Stomach (tissue), 9 donors: ENCODE results near the gene ERC2. TPM values are rescaled to one million over a fixed set of nuclear protein-coding genes. Genes with fewer than 3 reads are reported as not detected.

Experiments
- DNase-seq, 2 donors: peaks; one replicate each; pipeline versions ENCODE4 v3.0.0 to v3.0.0-alpha.2; 2013 to 2019
- H3K27ac ChIP-seq, 5 donors: fragments of 200-600 bp in 4 of 5; sonication (generic) in 4 of 5; one replicate each; pipeline ENCODE4 v1.5.1; 2013 to 2019; ENCODE audit warnings: mild to moderate bottlenecking in 1 of 5, moderate library complexity in 1 of 5
- H3K27me3 ChIP-seq, 3 donors: fragments of 200-600 bp; sonication (generic); one replicate each; pipeline ENCODE4 v1.5.1; 2017 to 2019; ENCODE audit warnings: mixed run types in 1 of 3
- H3K36me3 ChIP-seq, 4 donors: fragments of 200-600 bp; sonication (generic); 1 replicate in 3 of 4; 2 replicates in 1 of 4; pipeline ENCODE4 v1.5.1; 2016 to 2019
- H3K4me1 ChIP-seq, 4 donors: fragments of 200-600 bp; sonication (generic); one replicate each; pipeline ENCODE4 v1.5.1; 2016 to 2019
- H3K4me3 ChIP-seq, 4 donors: fragments of 200-600 bp; sonication (generic) in 3 of 4; one replicate each; pipeline ENCODE4 v1.5.1; 2016 to 2019; ENCODE audit warnings: mild to moderate bottlenecking in 1 of 4
- H3K9me3 ChIP-seq, 4 donors: fragments of 200-600 bp; sonication (generic); one replicate each; pipeline ENCODE4 v1.5.1; 2016 to 2019
- EP300 ChIP-seq: sonication (generic); formaldehyde crosslinking; IDR thresholded peaks from one replicate; pipeline ENCODE4 v1.6.1; 2017; ENCODE audit warnings: antibody characterized with exemption
- POLR2A ChIP-seq, 4 donors: fragments of 450-650 bp; IDR thresholded peaks; one replicate each; pipeline ENCODE4 v1.6.1; 2016; ENCODE audit warnings: antibody characterized with exemption in 4 of 4, control low read depth in 2 of 4, mild to moderate bottlenecking in 1 of 4, moderate library complexity in 1 of 4
- POLR2AphosphoS5 ChIP-seq, 3 donors: sonication (generic); formaldehyde crosslinking; IDR thresholded peaks; one replicate each; pipeline ENCODE4 v1.6.1; 2016; ENCODE audit warnings: antibody characterized with exemption in 3 of 3
- WGBS, 5 donors: extraction: QIAGEN DNeasy Blood & Tissue Kit in 3 of 5; methylation state at CpG; one replicate each; pipeline versions ENCODE4 v1.1.5 to v1.1.7; 2013 to 2018; 5-methylcytosine and 5-hydroxymethylcytosine counted together
- intact Hi-C: fragments of 100-400 bp; cut with DNase I; formaldehyde crosslinking; loops from one replicate; pipeline ENCODE4 v1.15.1; 2023; ENCODE audit warnings: low total_unique reads
- polyA plus RNA-seq, 3 donors: library from polyadenylated mRNA; stranded (reverse); fragments of 200-250 nt; gene quantifications; one replicate each; pipeline ENCODE4 v1.2.3, GENCODE V29; 2013
- total RNA-seq, 5 donors: library from RNA; depleted of rRNA; stranded (reverse); fragments of >200 nt; gene quantifications; one replicate each; pipeline versions ENCODE4 v1.1.0 to v1.2.3, GENCODE V29; 2014 to 2016
- TF ChIP-seq, protein P1 (sequence below), 7 experiments: fragments of 450-650 bp in 4 of 7; fragments of 200-600 bp in 3 of 7; sonication (generic) in 3 of 7; IDR thresholded peaks; one replicate each; pipeline ENCODE4 v1.5.1; 2016 to 2019; ENCODE audit warnings: antibody characterized with exemption in 7 of 7, control low read depth in 2 of 7, mild to moderate bottlenecking in 1 of 7
- donor health status: healthy with polysubstance abuse.
- donor health status: Bipolar disorder and iron deficiency.
- donor health status: healthy.

Gene ERC2
- total and polyA plus RNA-seq, 8 donors = 0.43 to 3.1 (median 1.3) TPM; not detected in 2

DNA sequence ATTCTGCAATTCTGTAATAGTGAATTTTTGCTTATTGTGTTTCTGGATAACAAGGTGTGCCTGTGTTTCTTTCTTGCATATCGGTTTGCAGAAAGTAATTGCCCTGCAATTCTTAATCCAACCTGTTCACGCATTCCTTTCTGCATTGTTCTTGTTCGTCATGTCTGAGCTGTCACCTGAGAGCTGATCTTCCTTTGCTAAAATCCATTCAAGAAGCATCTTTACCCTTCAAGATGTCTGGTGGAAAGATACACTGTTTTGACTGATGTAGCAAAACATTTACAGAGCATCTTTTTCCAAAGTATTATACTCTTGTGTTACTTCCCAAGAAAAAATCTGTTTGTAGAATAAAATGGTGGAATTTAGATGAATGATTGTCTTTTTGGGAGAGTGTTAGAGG, 822.1 kb downstream of the ERC2 start:
- no peak for TF ChIP-seq POLR2AphosphoS5 (IDR thresholded peaks at IDR 0.05)
- TF ChIP-seq EP300 = no peak
- TF ChIP-seq, protein P1, sequence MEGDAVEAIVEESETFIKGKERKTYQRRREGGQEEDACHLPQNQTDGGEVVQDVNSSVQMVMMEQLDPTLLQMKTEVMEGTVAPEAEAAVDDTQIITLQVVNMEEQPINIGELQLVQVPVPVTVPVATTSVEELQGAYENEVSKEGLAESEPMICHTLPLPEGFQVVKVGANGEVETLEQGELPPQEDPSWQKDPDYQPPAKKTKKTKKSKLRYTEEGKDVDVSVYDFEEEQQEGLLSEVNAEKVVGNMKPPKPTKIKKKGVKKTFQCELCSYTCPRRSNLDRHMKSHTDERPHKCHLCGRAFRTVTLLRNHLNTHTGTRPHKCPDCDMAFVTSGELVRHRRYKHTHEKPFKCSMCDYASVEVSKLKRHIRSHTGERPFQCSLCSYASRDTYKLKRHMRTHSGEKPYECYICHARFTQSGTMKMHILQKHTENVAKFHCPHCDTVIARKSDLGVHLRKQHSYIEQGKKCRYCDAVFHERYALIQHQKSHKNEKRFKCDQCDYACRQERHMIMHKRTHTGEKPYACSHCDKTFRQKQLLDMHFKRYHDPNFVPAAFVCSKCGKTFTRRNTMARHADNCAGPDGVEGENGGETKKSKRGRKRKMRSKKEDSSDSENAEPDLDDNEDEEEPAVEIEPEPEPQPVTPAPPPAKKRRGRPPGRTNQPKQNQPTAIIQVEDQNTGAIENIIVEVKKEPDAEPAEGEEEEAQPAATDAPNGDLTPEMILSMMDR (IDR thresholded peaks at IDR 0.05) = no peak
- no peak for TF ChIP-seq POLR2A (IDR thresholded peaks at IDR 0.05)
- WGBS, 5 donors = 90 to 97% (median 90%) methylated on average over 3 of the region's 3 CpGs
- no peak for DNase-seq
- intact Hi-C loops = no loop called here
- no peak overlapping the region for H3K4me3 ChIP-seq
- no peak overlapping the region for H3K27ac ChIP-seq
- H3K36me3 ChIP-seq = no peaks in the 10 kb centered on the region
- peaks cover 0 to 21% (median 0%) of the 10 kb centered on the region in 3 donors for H3K27me3 ChIP-seq
- no peaks in the 10 kb centered on the region for H3K9me3 ChIP-seq
- H3K4me1 ChIP-seq = no peaks in the 10 kb centered on the region

DNA sequence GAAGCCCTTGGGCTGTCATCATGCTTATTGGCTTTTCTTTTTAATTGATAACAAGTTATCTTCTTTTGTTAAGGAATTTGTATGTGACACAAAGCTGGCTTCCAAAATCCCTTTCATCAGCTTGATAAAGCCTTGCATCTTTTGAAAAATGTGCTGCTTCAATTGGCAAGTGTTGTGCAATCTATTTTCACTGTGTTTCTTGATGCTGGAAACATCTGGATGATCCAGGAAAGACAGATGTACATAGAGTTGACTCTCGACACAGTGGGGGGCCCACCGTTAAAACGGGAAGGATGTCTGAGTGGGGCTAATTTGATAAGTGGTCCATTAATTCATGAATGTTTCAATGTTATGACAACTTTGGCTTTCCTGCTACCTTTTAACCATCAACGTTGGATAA, 822.8 kb downstream of the ERC2 start:
- WGBS, 5 donors = 42 to 47% (median 46%) methylated on average over 4 of the region's 4 CpGs
- no peaks in the 10 kb centered on the region for H3K9me3 ChIP-seq
- intact Hi-C loops = no loop called here
- TF ChIP-seq, protein P1 (IDR thresholded peaks at IDR 0.05) = no peak
- no peak for TF ChIP-seq EP300
- TF ChIP-seq POLR2AphosphoS5 (IDR thresholded peaks at IDR 0.05) = no peak
- TF ChIP-seq POLR2A (IDR thresholded peaks at IDR 0.05) = no peak
- H3K27ac ChIP-seq = no peak overlapping the region
- H3K4me3 ChIP-seq = no peak overlapping the region
- DNase-seq = no peak
- H3K27me3 ChIP-seq = peaks cover 0 to 21% (median 0%) of the 10 kb centered on the region in 3 donors
- no peaks in the 10 kb centered on the region for H3K4me1 ChIP-seq
- no peaks in the 10 kb centered on the region for H3K36me3 ChIP-seq

DNA sequence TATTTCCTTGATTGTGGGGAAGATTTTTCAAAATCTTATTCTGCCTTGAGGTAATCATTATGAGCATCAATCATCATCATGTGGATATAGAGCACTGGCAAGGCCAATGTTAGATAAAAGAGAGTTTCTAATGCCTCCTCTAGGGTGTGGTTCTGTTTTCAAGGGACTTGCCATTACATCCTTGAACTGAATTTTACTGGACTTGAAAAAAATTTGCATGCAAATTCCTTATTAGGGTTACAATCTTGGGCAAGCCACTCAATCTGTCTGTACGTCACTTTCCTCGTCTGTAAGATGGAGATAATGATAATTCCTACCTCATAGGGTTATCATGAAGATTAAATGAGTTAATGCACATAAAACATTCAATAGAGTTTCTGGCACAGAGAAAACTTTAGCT, 825.0 kb downstream of the ERC2 start:
- no peak overlapping the region for H3K4me3 ChIP-seq
- DNase-seq = no peak
- no peaks in the 10 kb centered on the region for H3K36me3 ChIP-seq
- intact Hi-C loops = no loop called here
- TF ChIP-seq EP300 (no peak), POLR2A (IDR thresholded peaks at IDR 0.05) (no peak), POLR2AphosphoS5 (IDR thresholded peaks at IDR 0.05) (no peak)
- TF ChIP-seq, protein P1 (IDR thresholded peaks at IDR 0.05) = no peak
- WGBS, 5 donors = 57 to 86% (median 80%) methylated on average over 2 of the region's 2 CpGs
- H3K27me3 ChIP-seq = peaks cover 0 to 7% (median 0%) of the 10 kb centered on the region in 3 donors
- no peaks in the 10 kb centered on the region for H3K4me1 ChIP-seq
- no peak overlapping the region for H3K27ac ChIP-seq
- no peaks in the 10 kb centered on the region for H3K9me3 ChIP-seq

DNA sequence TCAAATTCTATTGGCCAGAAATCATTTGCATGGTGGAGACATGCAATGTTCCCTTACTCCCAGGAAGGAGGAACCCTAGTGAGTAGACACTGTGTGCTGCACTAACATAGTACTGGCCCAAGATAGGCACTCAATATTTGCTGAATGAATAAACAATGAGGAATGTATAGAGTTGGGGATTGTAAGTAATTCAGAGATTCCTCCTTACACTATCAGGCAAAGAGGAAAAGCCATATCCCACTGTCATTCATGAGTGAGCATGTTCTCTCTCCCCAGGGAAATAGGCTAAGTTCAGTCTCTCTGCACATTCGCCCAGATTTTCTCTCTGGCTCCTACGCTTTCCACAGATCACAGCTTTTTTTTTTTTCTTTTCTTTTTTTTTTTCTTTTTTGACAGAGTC, 826.3 kb downstream of the ERC2 start:
- no peak for DNase-seq
- no peak for TF ChIP-seq EP300
- TF ChIP-seq, protein P1 (IDR thresholded peaks at IDR 0.05) = no peak
- TF ChIP-seq POLR2A (IDR thresholded peaks at IDR 0.05) = no peak
- no peak for TF ChIP-seq POLR2AphosphoS5 (IDR thresholded peaks at IDR 0.05)
- Histone ChIP-seq H3K27me3 (no peaks in the 10 kb centered on the region), H3K4me3 (no peak overlapping the region), H3K9me3 (no peaks in the 10 kb centered on the region), H3K36me3 (no peaks in the 10 kb centered on the region), H3K4me1 (peaks cover 0 to 5% (median 0%) of the 10 kb centered on the region in 4 donors), H3K27ac (no peak overlapping the region)
- 82 to 93% (median 90%) methylated on average over 2 of the region's 2 CpGs for WGBS, 5 donors
- intact Hi-C loops = no loop called here
